ENCODE data around the gene TBCK. TPM values are rescaled to one million over a fixed set of nuclear protein-coding genes. Genes with fewer than 3 reads are reported as not detected.

Gene TBCK
- total and polyA plus RNA-seq, 4 donors, result 4.9 to 25.5 (median 15.8) TPM

GRCh38 chr4:106238820-106239420 is 77.1 kb downstream of the TBCK start:
- Histone ChIP-seq H3K9me3 (ENCODE audit: control insufficient read depth in 4 of 4, low read length in 3 of 4) (no peaks in the 10 kb centered on the region), H3K36me3 (ENCODE audit: control insufficient read depth in 4 of 4, insufficient read depth in 3 of 4, low read depth in 1 of 4, low read length in 3 of 4) (peaks cover 0 to 10% (median 3%) of the 10 kb centered on the region in 4 donors), H3K4me1 (ENCODE audit: control insufficient read depth in 4 of 4, insufficient read depth in 4 of 4, low read length in 3 of 4) (no peaks in the 10 kb centered on the region), H3K27me3 (ENCODE audit: control insufficient read depth in 4 of 4, insufficient read depth in 4 of 4, low read length in 3 of 4) (no peaks in the 10 kb centered on the region), H3K27ac (ENCODE audit: low read depth in 1 of 2, low read length in 2 of 2) (no peak overlapping the region), H3K4me3 (ENCODE audit: low read depth in 1 of 3, low read length in 3 of 3) (no peak overlapping the region), H3K9ac (ENCODE audit: low read depth in 1 of 2, low read length in 2 of 2) (no peak overlapping the region)
- TF ChIP-seq RAD21 (IDR thresholded peaks at IDR 0.05) (peak; percentile 60 to 71), HNF4A (conservative IDR thresholded peaks at IDR 0.05) (no peak), CTCF (IDR thresholded peaks at IDR 0.05; ENCODE audit: low read depth, low read length, missing input control) (peak; percentile 66), HNF4G (IDR thresholded peaks at IDR 0.05) (no peak)
- no peak for DNase-seq (ENCODE audit: low spot score)
- WGBS, result 69% methylated on average over 2 of the region's 2 CpGs

GRCh38 chr4:106231931-106232330 is 84.1 kb downstream of the TBCK start:
- Histone ChIP-seq H3K9me3 (ENCODE audit: control insufficient read depth in 4 of 4, low read length in 3 of 4) (no peaks in the 10 kb centered on the region), H3K36me3 (ENCODE audit: control insufficient read depth in 4 of 4, insufficient read depth in 3 of 4, low read depth in 1 of 4, low read length in 3 of 4) (peaks cover 1 to 36% (median 13%) of the 10 kb centered on the region in 4 donors), H3K9ac (ENCODE audit: low read depth in 1 of 2, low read length in 2 of 2) (no peak overlapping the region), H3K4me1 (ENCODE audit: control insufficient read depth in 4 of 4, insufficient read depth in 4 of 4, low read length in 3 of 4) (no peaks in the 10 kb centered on the region), H3K4me3 (ENCODE audit: low read depth in 1 of 3, low read length in 3 of 3) (no peak overlapping the region), H3K27me3 (ENCODE audit: control insufficient read depth in 4 of 4, insufficient read depth in 4 of 4, low read length in 3 of 4) (no peaks in the 10 kb centered on the region), H3K27ac (ENCODE audit: low read depth in 1 of 2, low read length in 2 of 2) (no peak overlapping the region)
- no peak for DNase-seq (ENCODE audit: low spot score)
- TF ChIP-seq HNF4A (conservative IDR thresholded peaks at IDR 0.05) (no peak), JUND (IDR thresholded peaks at IDR 0.05) (no peak), MAX (IDR thresholded peaks at IDR 0.05) (no peak), FOXA2 (IDR thresholded peaks at IDR 0.05) (no peak), REST (IDR thresholded peaks at IDR 0.05) (no peak), SP1 (IDR thresholded peaks at IDR 0.05) (no peak), FOXA1 (IDR thresholded peaks at IDR 0.05) (no peak), GABPA (IDR thresholded peaks at IDR 0.05 in 1 of 2, conservative IDR thresholded peaks at IDR 0.05 in 1 of 2) (no peak), TAF1 (conservative IDR thresholded peaks at IDR 0.05) (no peak), HNF4G (IDR thresholded peaks at IDR 0.05) (no peak), ATF3 (IDR thresholded peaks at IDR 0.05) (no peak), RXRA (IDR thresholded peaks at IDR 0.05) (no peak), EGR1 (IDR thresholded peaks at IDR 0.05; ENCODE audit: low read depth in 2 of 2) (no peak), CTCF (IDR thresholded peaks at IDR 0.05; ENCODE audit: low read depth, low read length, missing input control) (no peak), NR2F2 (IDR thresholded peaks at IDR 0.05) (no peak), ZBTB33 (IDR thresholded peaks at IDR 0.05) (no peak), RAD21 (IDR thresholded peaks at IDR 0.05) (no peak), YY1 (IDR thresholded peaks at IDR 0.05) (no peak)

Measured in liver (tissue), 9 donors.